T-helper 2 cell treated with Interferon-gamma antibody and Interleukin-4, amounts not matched to agents 100 ng/mL and 5 ng/mL, for 36 hours (primary cell): ENCODE results near the gene PTPRO. TPM values are rescaled to one million over a fixed set of nuclear protein-coding genes. Genes with fewer than 3 reads are reported as not detected.
"Not testable (repeated sequence)": the region's sequence is repeated elsewhere in the genome, so short reads cannot be mapped to it uniquely, and the experiment has no call there.

ENCODE experiments used
- intact Hi-C: fragments of 100-400 bp; cut with micrococcal nuclease; formaldehyde crosslinking; loops from one replicate; pipeline ENCODE4 v1.15.1; 2023
- total RNA-seq: library from RNA; stranded (reverse); gene quantifications from 2 replicates; pipeline ENCODE4 v1.2.3, GENCODE V29; 2022

Gene PTPRO
- total RNA-seq, 1 donor from 2014 or later, result 4.0 TPM

DNA sequence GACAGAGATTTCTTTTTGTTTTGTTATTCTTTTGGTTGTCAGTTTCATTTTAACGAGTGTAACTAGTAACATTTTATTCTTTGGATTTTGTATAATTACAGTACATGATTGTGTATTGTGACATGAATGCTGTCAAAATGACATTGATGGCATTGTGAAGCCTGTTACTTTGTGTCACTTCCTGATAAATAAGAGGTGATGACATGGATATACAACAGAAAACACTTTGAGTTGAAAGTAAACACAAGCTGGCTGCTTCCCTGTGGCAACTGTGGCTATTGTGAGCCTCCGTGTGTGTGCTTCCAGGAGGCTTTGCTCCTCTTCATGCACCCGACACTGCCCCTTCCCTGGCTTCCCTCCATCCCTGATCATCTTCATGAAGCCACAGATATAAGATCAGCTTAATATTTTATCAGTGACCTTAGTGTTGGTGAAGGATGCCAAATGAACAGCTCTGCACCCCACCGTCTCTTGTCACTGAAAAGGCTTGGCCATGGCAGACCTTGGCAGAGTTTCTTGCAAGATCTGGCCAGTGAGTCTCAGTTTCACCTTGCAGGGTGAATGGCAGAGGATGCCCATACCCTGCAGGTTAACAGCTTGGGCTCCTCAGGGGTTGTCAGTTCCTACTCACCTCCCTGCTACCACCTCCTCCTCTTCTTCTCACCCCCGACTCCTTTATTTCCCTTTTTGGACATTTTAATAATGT, 275.0 kb downstream of the PTPRO start:
- intact Hi-C loops, result no loop called here

DNA sequence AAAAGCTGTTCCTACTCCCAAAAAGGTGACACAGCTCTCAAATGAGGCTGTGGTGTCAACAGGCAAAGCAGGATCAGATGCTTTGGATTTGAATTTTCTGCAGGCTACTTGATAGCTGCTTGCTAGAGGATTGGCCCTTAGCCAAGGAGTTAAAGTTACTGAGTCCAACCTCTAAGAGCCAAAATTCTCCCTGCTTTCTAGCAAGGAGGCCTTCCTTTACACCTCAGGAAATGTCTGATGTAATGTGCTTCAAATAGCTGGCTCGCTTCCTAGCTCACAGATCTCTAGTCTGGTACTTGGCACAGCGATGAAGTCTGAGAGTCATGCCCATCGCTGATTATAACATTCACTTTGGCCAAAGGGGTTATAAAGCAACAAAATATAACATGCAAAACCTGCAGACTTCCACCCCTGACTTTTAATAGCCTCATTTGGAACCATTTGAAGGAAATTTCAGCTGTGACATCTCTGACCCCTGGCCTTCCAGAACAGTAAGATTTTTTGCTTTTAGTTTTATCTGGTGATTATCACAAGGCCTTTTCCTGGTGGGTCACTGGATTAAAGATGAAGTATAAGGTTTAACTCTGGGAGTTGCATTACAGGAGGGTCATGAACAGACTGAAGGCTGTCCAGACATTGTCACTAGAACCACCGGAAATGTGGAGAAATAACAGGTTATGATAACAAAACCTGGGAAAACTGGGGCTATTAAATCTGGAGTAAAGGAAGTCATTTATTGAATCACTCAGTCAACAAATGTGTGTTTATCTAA, 277.1 kb downstream of the PTPRO start:
- intact Hi-C loops, result no loop called here

DNA sequence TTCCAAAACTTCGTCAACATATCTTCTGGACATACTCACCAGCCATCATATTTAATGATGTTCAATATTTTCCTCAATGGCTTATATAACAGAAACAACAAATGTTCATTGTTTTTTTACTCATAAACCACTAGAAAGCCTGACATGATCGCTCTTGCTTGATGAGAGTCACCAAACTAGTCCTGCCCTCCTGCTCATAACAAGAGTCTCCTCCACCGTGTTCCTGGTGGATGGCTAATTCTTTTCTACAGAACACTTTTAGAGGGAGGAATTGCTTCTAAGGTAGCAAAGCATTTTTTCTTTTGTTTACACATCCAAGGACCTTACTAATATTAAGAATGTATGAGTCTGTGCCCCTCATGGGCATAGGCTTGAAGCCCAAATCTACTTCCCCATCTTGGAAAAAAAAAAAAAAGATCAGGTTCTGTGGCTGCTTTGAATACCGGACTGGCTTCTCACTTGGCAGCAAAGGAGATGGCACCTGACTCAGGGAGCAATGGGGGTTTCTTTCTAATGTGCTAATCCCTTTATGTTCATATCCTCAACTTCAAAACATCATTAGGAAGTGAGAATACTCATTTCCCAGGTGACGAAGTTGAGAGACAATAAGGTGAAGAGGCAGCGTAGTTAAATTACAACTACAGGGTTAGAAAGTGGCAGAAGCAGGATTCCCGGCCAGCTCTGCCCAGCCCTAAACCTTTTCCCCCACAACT, 278.1 kb downstream of the PTPRO start:
- intact Hi-C loops, result no loop called here

- intact Hi-C loops, result no loop called here
These were observed 279.0 kb downstream of the PTPRO start for GRCh38 chr12:15601210-15601800.

DNA sequence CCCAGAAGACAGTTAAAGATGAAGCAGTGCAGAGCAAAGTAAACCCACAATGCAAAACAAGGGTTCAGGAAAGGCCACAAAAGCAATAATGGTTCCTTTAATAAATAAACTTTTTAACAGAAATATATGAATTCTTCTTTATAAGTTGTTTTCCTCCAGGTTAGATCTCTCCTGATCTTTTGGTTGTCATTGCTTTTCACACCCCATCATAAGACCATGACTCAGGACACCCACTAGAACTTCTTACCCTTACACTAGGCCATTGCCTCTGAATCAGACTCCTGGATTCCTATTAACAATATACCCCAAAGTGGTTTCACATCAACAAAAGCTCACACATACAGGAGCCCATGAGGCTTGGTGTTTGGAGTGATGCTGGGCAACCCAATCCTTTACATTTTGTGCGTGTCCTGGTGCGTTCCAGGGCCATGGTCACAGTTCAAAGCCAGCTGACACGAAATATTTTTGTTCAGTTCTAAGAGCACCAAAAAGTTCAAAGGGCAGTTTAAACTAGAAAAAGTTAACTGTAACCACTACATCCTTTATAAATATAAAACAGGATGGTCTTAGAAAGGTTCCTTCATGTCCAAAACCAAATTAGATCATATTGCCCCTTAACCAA, 279.9 kb downstream of the PTPRO start:
- intact Hi-C loops, result no loop called here

- intact Hi-C loops, result no loop called here
These were observed 281.3 kb downstream of the PTPRO start for GRCh38 chr12:15603474-15604085.

- intact Hi-C loops, result no loop called here
These were observed 283.7 kb downstream of the PTPRO start for GRCh38 chr12:15605881-15606590.

- intact Hi-C loops, result no loop called here
These were observed 286.1 kb downstream of the PTPRO start for GRCh38 chr12:15608406-15608805.

- intact Hi-C loops, result no loop called here
These were observed 286.6 kb downstream of the PTPRO start for GRCh38 chr12:15608941-15609340.

DNA sequence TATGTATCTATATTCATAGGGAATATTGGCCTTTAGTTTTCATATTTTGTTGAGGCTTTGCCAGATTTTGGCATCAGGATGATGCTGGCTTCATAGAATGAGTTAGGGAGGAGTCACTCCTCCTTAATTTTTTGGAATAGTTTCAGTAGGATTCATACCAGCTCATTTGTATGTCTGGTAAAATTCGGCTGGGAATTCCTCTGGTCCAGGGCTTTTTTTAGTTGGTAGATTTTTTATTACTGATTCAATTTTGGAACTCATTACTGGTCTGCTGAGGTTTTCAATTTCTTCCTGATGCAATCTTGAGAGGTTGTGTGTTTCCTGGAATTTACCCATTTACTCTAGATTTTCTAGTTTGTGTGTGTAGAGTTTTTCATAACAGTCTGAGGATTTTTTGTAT, 291.7 kb downstream of the PTPRO start:
- intact Hi-C loops, result no loop called here

GRCh38 chr12:15616495-15616894, 294.2 kb downstream of the PTPRO start:
- intact Hi-C loops, result not testable (repeated sequence)

DNA sequence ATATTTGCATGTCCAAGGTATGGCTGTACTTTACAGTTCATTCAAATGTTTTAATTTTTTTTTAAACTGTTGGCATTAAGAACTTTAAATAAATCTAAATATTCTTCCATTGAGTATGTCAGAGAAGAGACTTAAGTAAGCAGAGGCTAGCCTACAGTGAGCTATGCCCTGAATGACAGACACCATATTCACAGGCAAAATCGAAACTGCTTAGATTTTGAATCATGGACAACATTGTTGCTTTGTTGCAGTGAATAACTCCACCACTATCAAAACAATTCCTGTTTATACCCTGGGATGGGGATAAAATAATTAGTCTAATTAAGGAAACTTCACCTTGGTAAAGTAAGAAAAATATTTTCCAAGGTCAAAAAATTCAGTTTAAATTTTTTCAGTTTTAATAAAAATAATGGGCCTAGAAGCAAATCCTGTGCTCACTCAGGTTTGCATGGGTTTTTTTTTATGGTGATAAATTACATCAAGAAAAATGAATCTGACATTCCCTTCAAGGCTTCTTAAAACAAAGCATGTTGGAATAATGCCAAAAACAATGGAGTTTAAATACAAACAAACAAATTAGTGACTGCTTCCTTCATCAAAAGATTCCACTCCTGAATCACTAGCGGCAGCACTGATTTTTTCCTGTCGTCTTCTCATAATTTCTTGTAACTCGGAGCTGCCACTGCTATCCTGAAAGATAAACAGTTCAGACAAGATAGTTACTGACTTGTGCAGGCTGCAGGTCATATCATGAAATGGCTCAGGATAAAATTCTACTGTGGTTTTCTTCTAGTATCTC, 298.6 kb downstream of the PTPRO start:
- intact Hi-C loops, result no loop called here

- intact Hi-C loops, result no loop called here
These were observed 302.8 kb downstream of the PTPRO start for GRCh38 chr12:15625075-15625474.

DNA sequence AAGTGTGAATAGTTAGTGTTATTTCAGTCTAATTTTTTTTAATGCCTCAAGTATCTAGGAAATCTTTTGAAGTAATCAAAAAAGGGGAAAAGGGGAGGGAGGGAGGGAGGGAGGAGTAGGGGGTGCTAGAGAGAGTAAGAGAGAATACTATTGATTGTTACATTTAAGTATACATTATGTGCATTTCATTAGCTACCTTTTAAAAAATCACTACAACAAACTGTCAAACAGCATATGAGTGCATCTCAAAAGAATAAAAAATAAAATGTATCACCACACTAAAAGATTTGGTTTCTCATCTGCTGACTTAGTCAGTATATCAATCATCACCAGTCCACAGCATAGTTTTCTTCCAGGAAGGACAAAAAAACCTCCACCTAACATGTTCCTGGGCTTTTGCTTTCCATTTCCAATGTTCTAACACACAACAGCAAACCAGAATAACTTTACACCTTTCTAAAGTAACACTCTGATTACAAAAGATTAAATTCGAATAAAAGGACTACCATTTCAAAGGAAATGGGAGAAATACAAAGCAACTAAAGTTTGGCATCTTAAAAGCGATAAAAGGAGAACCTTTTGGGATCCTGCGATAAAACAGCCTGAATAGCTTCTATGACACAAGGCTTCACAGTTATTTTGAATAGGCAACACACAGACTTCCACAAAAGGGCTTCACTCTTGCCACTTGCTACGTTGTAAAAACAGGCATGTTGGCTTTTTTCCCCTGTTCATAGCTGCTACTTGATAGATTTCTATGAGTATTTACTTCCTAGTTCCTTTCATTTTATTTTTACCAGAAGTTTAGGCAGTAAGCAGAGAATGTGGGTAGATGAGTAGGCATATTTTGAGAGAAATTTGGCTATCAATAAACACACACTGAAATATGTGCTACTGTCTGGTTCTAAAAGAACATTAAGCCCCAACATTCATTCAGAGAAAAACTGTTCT, 306.0 kb downstream of the PTPRO start:
- intact Hi-C loops, result no loop called here

- intact Hi-C loops, result no loop called here
These were observed 306.8 kb downstream of the PTPRO start for GRCh38 chr12:15629108-15629507.

GRCh38 chr12:15629761-15630160, 307.5 kb downstream of the PTPRO start:
- intact Hi-C loops, result no loop called here

- intact Hi-C loops, result no loop called here
These were observed 308.9 kb downstream of the PTPRO start for GRCh38 chr12:15631007-15631715.

GRCh38 chr12:15632708-15633107, 310.4 kb downstream of the PTPRO start:
- intact Hi-C loops, result no loop called here
